Heart right ventricle (tissue), 16 donors: Measurements from ENCODE around the gene DIO3. TPM values are rescaled to one million over a fixed set of nuclear protein-coding genes. Genes with fewer than 3 reads are reported as not detected.

ENCODE experiments used
- ATAC-seq, 8 donors: fragments of 200-7000 bp; cut with Tn5 transposase; one replicate each; pipeline ENCODE4 v1.9.1; 2020; ENCODE audit warnings: mild to moderate bottlenecking in 8 of 8, moderate library complexity in 8 of 8, moderate number of reproducible peaks in 1 of 8
- DNase-seq, 2 donors: peaks; one replicate each; pipeline ENCODE4 v3.0.0-alpha.2; 2020
- H3K27ac ChIP-seq, 10 donors: fragments of 200-600 bp; sonication (generic) in 2 of 10; one replicate each; pipeline versions ENCODE4 v1.5.0 to v1.8.0; 2020 to 2022; ENCODE audit warnings: mild to moderate bottlenecking in 3 of 10
- H3K27me3 ChIP-seq, 7 donors: fragments of 200-600 bp; one replicate each; pipeline ENCODE4 v1.8.0; 2021 to 2022; ENCODE audit warnings: mild to moderate bottlenecking in 2 of 7
- H3K36me3 ChIP-seq, 9 donors: fragments of 200-600 bp; sonication (generic) in 1 of 9; one replicate each; pipeline versions ENCODE4 v1.5.0 to v1.8.0; 2020 to 2022; ENCODE audit warnings: mild to moderate bottlenecking in 2 of 9
- H3K4me1 ChIP-seq, 9 donors: fragments of 200-600 bp; sonication (generic) in 1 of 9; one replicate each; pipeline versions ENCODE4 v1.5.0 to v1.8.0; 2020 to 2022; ENCODE audit warnings: mild to moderate bottlenecking in 4 of 9
- H3K4me3 ChIP-seq, 10 donors: fragments of 200-600 bp; sonication (generic) in 2 of 10; one replicate each; pipeline versions ENCODE4 v1.5.0 to v1.8.0; 2020 to 2022; ENCODE audit warnings: mild to moderate bottlenecking in 7 of 10, moderate library complexity in 2 of 10
- H3K9me3 ChIP-seq, 11 donors: fragments of 200-600 bp in 10 of 11; sonication (generic) in 2 of 11; one replicate each; pipeline versions ENCODE4 v1.5.0 to v1.8.0; 2013 to 2022; ENCODE audit warnings: mild to moderate bottlenecking in 2 of 11, control low read depth in 1 of 11, moderate library complexity in 1 of 11
- CTCF ChIP-seq, 9 donors: fragments of 200-600 bp; sonication (generic) in 2 of 9; IDR thresholded peaks; one replicate each; pipeline versions ENCODE4 v1.5.0 to v1.8.0; 2021 to 2022; ENCODE audit warnings: antibody characterized with exemption in 9 of 9, mild to moderate bottlenecking in 5 of 9, moderate library complexity in 1 of 9
- WGBS, 2 donors: extraction: QIAGEN DNeasy Blood & Tissue Kit; methylation state at CpG; one replicate each; pipeline ENCODE4 v1.1.7; 2013; ENCODE audit warnings: inconsistent platforms in 1 of 2; 5-methylcytosine and 5-hydroxymethylcytosine counted together
- intact Hi-C, 10 donors: fragments of 100-400 bp; cut with DNase I; formaldehyde crosslinking; loops; one replicate each; pipeline versions ENCODE4 v1.11.1 to v1.14.2; 2022
- polyA plus RNA-seq, 2 donors: library from polyadenylated mRNA; stranded (reverse); fragments of 200-250 nt; gene quantifications; one replicate each; pipeline ENCODE4 v1.2.3, GENCODE V29; 2013
- total RNA-seq, 10 donors: library from RNA; stranded (reverse); fragmentation: NEBNext Ultra II Directional in 3 of 10; extraction: Animal tissue kit (Norgen Biotek cat#: 25700) in 3 of 10; gene quantifications; one replicate each; pipeline versions ENCODE4 v1.2.1 to v1.2.4, GENCODE V29; 2021 to 2023
- donor health status: Arrhythmogenic right ventricular cardiomyopathy.
- donor health status: ischemic (EF 13 %, LVEDD 7.1; RV severe dilation, severe dysfunction).
- donor health status: healthy with polysubstance abuse.
- donor health status: DM: no; HTN: yes; CAD: no.
- donor health status: DM: no; HTN: no; CAD: no.
- donor health status: ischemic (EF 25% LVEDD 6.9; RV normal size, moderate dysfunction).
- donor health status: ischemic (EF 25% LVEDD 5.7; RV mildly dilated, moderate dysfunction).
- donor health status: healthy.
- donor health status: DM: yes; HTN: yes; CAD: no.
- donor health status: Ischemic cardiomyopathy.
- donor health status: ischemic (EF 35%, LVEDD 5.7; RV mildly dilated, moderate dysfunction).
- donor health status: nonischemic (EF 11% LVEDD 7.7; RV severe dilation, severe dysfunction).
- donor health status: DM: yes; HTN: yes; CAD: no.
- donor health status: PGD.
- donor health status: ischemic (EF 29% LVEDD 5.4; RV normal size, mild dysfunction).
- donor health status: nonischemic (EF 23%, LVEDD 6.1; RV moderate dilation, normal function).

Gene DIO3
- total and polyA plus RNA-seq, 12 donors, result 0.15 to 0.33 (median 0.24) TPM; not detected in 8

- no peak for TF ChIP-seq CTCF (IDR thresholded peaks at IDR 0.05)
- Histone ChIP-seq H3K36me3 (no peaks in the 10 kb centered on the region), H3K4me1 (peaks cover 0 to 12% (median 0%) of the 10 kb centered on the region in 9 donors), H3K4me3 (no peak overlapping the region), H3K27ac (no peak overlapping the region), H3K27me3 (peaks cover 0 to 48% (median 9%) of the 10 kb centered on the region in 7 donors), H3K9me3 (no peaks in the 10 kb centered on the region)
- DNase-seq (no peak), ATAC-seq (no peak)
- intact Hi-C loops, result no loop called here
- WGBS, 2 donors, result 89 to 91% methylated on average over 4 of the region's 4 CpGs
Observed at GRCh38 chr14:101534198-101534597, 27.1 kb upstream of the DIO3 start.

DNA sequence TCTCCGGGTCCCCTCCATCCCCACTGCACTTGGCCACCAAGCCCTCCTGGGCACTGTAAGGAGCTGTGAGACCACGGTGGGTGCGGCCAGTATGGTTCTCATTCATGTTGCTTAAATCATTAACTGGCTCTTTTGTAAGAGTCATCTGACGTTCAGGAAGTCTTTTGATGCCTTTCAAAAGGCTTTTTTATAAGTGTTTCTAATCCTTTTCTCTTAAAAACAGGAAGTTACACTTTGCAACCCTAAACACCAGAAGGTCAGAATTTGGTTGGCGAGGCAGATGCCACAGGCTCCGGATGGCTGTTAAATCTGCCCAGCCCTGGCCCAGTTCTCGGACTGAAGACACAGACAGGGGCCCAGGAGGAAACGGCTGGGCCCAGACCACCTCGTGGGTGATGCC lies 26.1 kb upstream of the DIO3 start:
- DNase-seq (no peak), ATAC-seq (no peak)
- H3K27me3 ChIP-seq, result peaks cover 0 to 48% (median 9%) of the 10 kb centered on the region in 7 donors
- WGBS, 2 donors, result 71 to 72% methylated on average over 9 of the region's 9 CpGs
- H3K4me1 ChIP-seq, result peaks cover 0 to 12% (median 0%) of the 10 kb centered on the region in 9 donors
- H3K4me3 ChIP-seq, result no peak overlapping the region
- H3K27ac ChIP-seq, result peak overlapping the region in 1 of 10 donors; percentile 44
- H3K9me3 ChIP-seq, result no peaks in the 10 kb centered on the region
- no peaks in the 10 kb centered on the region for H3K36me3 ChIP-seq
- TF ChIP-seq CTCF (IDR thresholded peaks at IDR 0.05), result no peak
- intact Hi-C loops, result no loop called here

DNA sequence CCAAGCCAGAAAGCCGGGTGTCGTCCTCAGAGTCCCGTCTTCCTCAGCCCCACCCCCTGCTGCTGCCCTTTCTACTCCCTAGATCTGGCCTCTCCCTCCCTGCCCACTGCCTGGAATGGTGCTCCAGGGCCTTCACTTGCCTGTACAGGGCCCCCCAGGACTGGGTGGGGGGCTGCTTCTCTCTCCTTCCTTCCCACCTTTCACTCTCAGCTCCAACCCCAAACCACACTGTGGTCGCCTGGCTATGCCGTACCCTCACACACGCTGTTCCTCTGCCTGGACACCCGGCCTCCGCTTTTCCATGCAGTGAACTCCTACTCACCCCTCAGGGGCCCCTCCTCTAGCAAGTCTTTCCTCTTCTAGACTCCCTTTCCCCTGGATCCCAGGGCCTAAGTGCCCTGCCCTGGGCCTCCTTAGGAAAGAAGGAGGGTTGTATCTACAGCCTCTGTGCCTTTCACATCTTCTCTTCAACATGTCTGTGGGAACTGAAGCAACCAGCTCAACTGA lies 25.5 kb upstream of the DIO3 start:
- WGBS, 2 donors, result 86 to 95% methylated on average over 8 of the region's 8 CpGs
- Histone ChIP-seq H3K27me3 (peaks cover 0 to 51% (median 9%) of the 10 kb centered on the region in 7 donors), H3K9me3 (no peaks in the 10 kb centered on the region), H3K27ac (peak overlapping the region in 1 of 10 donors; percentile 44), H3K4me1 (peaks cover 0 to 12% (median 0%) of the 10 kb centered on the region in 9 donors), H3K36me3 (no peaks in the 10 kb centered on the region), H3K4me3 (no peak overlapping the region)
- ATAC-seq, result no peak
- intact Hi-C loops, result no loop called here
- TF ChIP-seq CTCF (IDR thresholded peaks at IDR 0.05), result no peak
- no peak for DNase-seq

DNA sequence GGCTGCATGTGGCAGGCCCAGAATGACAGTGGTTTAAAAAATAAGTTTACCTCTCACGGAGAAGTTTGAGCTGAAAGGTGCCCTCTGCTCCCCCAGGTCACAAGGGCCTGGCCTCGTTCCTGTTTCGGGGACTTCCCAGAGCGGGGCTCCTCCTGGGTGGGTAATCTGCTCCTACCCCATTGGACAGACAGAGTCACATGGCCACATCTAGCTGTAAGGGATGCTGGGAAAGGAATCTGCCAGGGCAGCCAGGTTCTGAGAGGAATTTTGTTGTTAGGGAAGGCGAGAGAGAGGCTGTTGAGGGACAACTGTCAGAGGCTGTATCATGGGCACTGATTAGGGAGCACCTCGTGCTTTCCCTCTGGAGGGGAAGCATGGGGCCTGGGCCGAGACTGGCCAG lies 24.0 kb upstream of the DIO3 start:
- H3K27me3 ChIP-seq, result peaks cover 0 to 51% (median 9%) of the 10 kb centered on the region in 7 donors
- 81 to 88% methylated on average over 7 of the region's 7 CpGs for WGBS, 2 donors

More for the DNA sequence above, 24.0 kb upstream of the DIO3 start:
- ATAC-seq (no peak), DNase-seq (no peak)
- Histone ChIP-seq H3K27ac (no peak overlapping the region), H3K9me3 (no peaks in the 10 kb centered on the region), H3K4me3 (no peak overlapping the region), H3K36me3 (no peaks in the 10 kb centered on the region), H3K4me1 (peaks cover 0 to 12% (median 0%) of the 10 kb centered on the region in 9 donors)
- intact Hi-C loops, result no loop called here
- no peak for TF ChIP-seq CTCF (IDR thresholded peaks at IDR 0.05)
